GM23338 (cell line): ENCODE data around the gene CCDC181. TPM values are rescaled to one million over a fixed set of nuclear protein-coding genes. Genes with fewer than 3 reads are reported as not detected.

Source experiments
- ATAC-seq: fragments of 200-7000 bp; cut with Tn5 transposase; 3 replicates; pipeline ENCODE4 v1.9.1; 2020
- DNase-seq: peaks from one replicate; pipeline ENCODE4 v3.0.0-alpha.2; 2015; ENCODE audit warnings: low spot score
- H2AFZ ChIP-seq: fragments of 200-600 bp; sonication (generic); 2 replicates; pipeline ENCODE4 v1.8.0; 2016; ENCODE audit warnings: antibody characterized with exemption, mild to moderate bottlenecking, moderate library complexity
- H3F3A ChIP-seq: fragments of 200-600 bp; sonication (generic); replicated peaks from 2 replicates; pipeline ENCODE4 v1.8.0; 2017; ENCODE audit warnings: antibody characterized with exemption, mixed run types, low read depth
- H3K27ac ChIP-seq: fragments of 200-600 bp; sonication (generic); 2 replicates; pipeline ENCODE4 v1.6.1; 2016; ENCODE audit warnings: low read depth
- H3K27me3 ChIP-seq: fragments of 200-600 bp; sonication (generic); 2 replicates; pipeline ENCODE4 v1.8.0; 2016; ENCODE audit warnings: mild to moderate bottlenecking, mixed run types, moderate library complexity; ENCODE audit not compliant: insufficient read depth
- H3K36me3 ChIP-seq: fragments of 200-600 bp; sonication (generic); 2 replicates; pipeline ENCODE4 v1.8.0; 2016; ENCODE audit warnings: mild to moderate bottlenecking; ENCODE audit not compliant: insufficient read depth
- H3K4me1 ChIP-seq: fragments of 200-600 bp; sonication (generic); 2 replicates; pipeline ENCODE4 v1.8.0; 2016; ENCODE audit warnings: mild to moderate bottlenecking, moderate library complexity; ENCODE audit not compliant: insufficient read depth
- H3K4me2 ChIP-seq: fragments of 200-600 bp; sonication (generic); 2 replicates; pipeline ENCODE4 v1.7.1; 2017; ENCODE audit warnings: mixed run types
- H3K4me3 ChIP-seq: fragments of 200-600 bp; sonication (generic); 2 replicates; pipeline ENCODE4 v1.6.1; 2016; ENCODE audit warnings: mixed run types
- H3K79me2 ChIP-seq: fragments of 200-600 bp; sonication (generic); replicated peaks from 2 replicates; pipeline ENCODE4 v1.8.0; 2017; ENCODE audit warnings: mild to moderate bottlenecking; ENCODE audit not compliant: insufficient read depth
- H3K9me2 ChIP-seq: fragments of 200-600 bp; sonication (generic); 2 replicates; pipeline ENCODE4 v1.8.0; 2017; ENCODE audit not compliant: insufficient read depth
- H4K20me1 ChIP-seq: fragments of 200-600 bp; sonication (generic); replicated peaks from 2 replicates; pipeline ENCODE4 v1.8.0; 2017; ENCODE audit warnings: mild to moderate bottlenecking; ENCODE audit not compliant: insufficient read depth
- H3K27ac Mint-ChIP-seq: 2 replicates; pipeline ENCODE4 v1.8.0; 2020; ENCODE audit warnings: inconsistent platforms, mild to moderate bottlenecking, moderate library complexity, mixed read lengths
- H3K27me3 Mint-ChIP-seq: 3 replicates; pipeline ENCODE4 v1.8.0; 2022; ENCODE audit warnings: low read depth, mild to moderate bottlenecking, moderate library complexity, mixed read lengths, inconsistent platforms; ENCODE audit not compliant: insufficient read depth, poor library complexity
- H3K36me3 Mint-ChIP-seq: 3 replicates; pipeline ENCODE4 v1.8.0; 2021; ENCODE audit warnings: low read depth, mild to moderate bottlenecking, inconsistent platforms, moderate library complexity, mixed read lengths
- H3K4me1 Mint-ChIP-seq: 3 replicates; pipeline ENCODE4 v1.8.0; 2020; ENCODE audit warnings: mild to moderate bottlenecking, inconsistent platforms, mixed read lengths
- H3K4me3 Mint-ChIP-seq: 3 replicates; pipeline ENCODE4 v1.8.0; 2021; ENCODE audit warnings: moderate library complexity, mild to moderate bottlenecking, inconsistent platforms, mixed read lengths
- H3K9me3 Mint-ChIP-seq: 3 replicates; pipeline ENCODE4 v1.8.0; 2020; ENCODE audit warnings: moderate library complexity, mild to moderate bottlenecking, inconsistent platforms, mixed read lengths
- CREB1 ChIP-seq: fragments of 250-450 bp; sonication (Bioruptor Pico); IDR thresholded peaks from 2 replicates; pipeline ENCODE4 v1.5.0; 2020; ENCODE audit warnings: low read depth, mild to moderate bottlenecking, moderate library complexity
- EZH2 ChIP-seq: fragments of 200-600 bp; sonication (generic); IDR thresholded peaks from one replicate; pipeline ENCODE4 v1.8.0; 2017; ENCODE audit warnings: antibody characterized with exemption, mild to moderate bottlenecking, low read depth; ENCODE audit not compliant: unreplicated experiment
- EZH2phosphoT487 ChIP-seq: fragments of 200-600 bp; sonication (generic); IDR thresholded peaks from one replicate; pipeline ENCODE4 v1.8.1; 2018; ENCODE audit warnings: antibody characterized with exemption; ENCODE audit not compliant: unreplicated experiment
- JUNB ChIP-seq: IDR thresholded peaks from one replicate; pipeline ENCODE4 v1.6.1; 2016; ENCODE audit warnings: antibody characterized with exemption; ENCODE audit not compliant: unreplicated experiment
- NANOG ChIP-seq: IDR thresholded peaks from 2 replicates; pipeline ENCODE4 v1.6.1; 2016; ENCODE audit warnings: antibody characterized with exemption, borderline replicate concordance
- POLR2AphosphoS5 ChIP-seq: IDR thresholded peaks from 2 replicates; pipeline ENCODE4 v1.6.1; 2016; ENCODE audit warnings: antibody characterized with exemption, low read depth
- STAT1 ChIP-seq: IDR thresholded peaks from one replicate; pipeline ENCODE4 v1.6.1; 2016; ENCODE audit warnings: antibody characterized with exemption; ENCODE audit not compliant: unreplicated experiment
- ZNF114 ChIP-seq: fragments of 250-450 bp; sonication (Bioruptor Pico); IDR thresholded peaks from 2 replicates; pipeline ENCODE4 v1.5.0; 2020; ENCODE audit warnings: mild to moderate bottlenecking, moderate library complexity
- ZNF331 ChIP-seq: fragments of 250-450 bp; sonication (Bioruptor Pico); IDR thresholded peaks from 2 replicates; pipeline ENCODE4 v1.5.0; 2020; ENCODE audit warnings: low read depth, mild to moderate bottlenecking, moderate library complexity
- polyA plus RNA-seq: library from polyadenylated mRNA; unstranded; fragments of >200 nt; fragmentation: Nextera tagmentation; extraction: Ambion mirVana; gene quantifications from 2 replicates; pipeline ENCODE4 v1.2.1, GENCODE V29; 2016
- total RNA-seq: library from RNA; depleted of rRNA; stranded (reverse); fragments of >200 nt; shearing (Covaris generic); gene quantifications from 2 replicates; pipeline ENCODE4 v1.2.3, GENCODE V29; 2014
- TF ChIP-seq, protein P1 (sequence below), 2 experiments: fragments of 200-600 bp in 1 of 2; sonication (generic) in 1 of 2; conservative IDR thresholded peaks; 2 replicates each; pipeline versions ENCODE4 v1.5.1 to v1.6.1; 2016 to 2017; ENCODE audit warnings: antibody characterized with exemption in 2 of 2, low read depth in 2 of 2, mild to moderate bottlenecking in 2 of 2, moderate library complexity in 1 of 2
- TF ChIP-seq, protein P2 (sequence below): IDR thresholded peaks from 2 replicates; pipeline ENCODE4 v1.6.1; 2016; ENCODE audit warnings: antibody characterized with exemption
- TF ChIP-seq, protein P3 (sequence below): fragments of 250-450 bp; sonication (Bioruptor Pico); IDR thresholded peaks from 2 replicates; pipeline ENCODE4 v1.5.0; 2020; ENCODE audit warnings: mild to moderate bottlenecking, moderate library complexity
- TF ChIP-seq, protein P4 (sequence below): IDR thresholded peaks from one replicate; pipeline ENCODE4 v1.6.1; 2018; ENCODE audit warnings: antibody characterized with exemption; ENCODE audit not compliant: unreplicated experiment

Gene CCDC181
- total and polyA plus RNA-seq, 2 experiments from 2014 or later, result 3.4 to 9.0 TPM

DNA sequence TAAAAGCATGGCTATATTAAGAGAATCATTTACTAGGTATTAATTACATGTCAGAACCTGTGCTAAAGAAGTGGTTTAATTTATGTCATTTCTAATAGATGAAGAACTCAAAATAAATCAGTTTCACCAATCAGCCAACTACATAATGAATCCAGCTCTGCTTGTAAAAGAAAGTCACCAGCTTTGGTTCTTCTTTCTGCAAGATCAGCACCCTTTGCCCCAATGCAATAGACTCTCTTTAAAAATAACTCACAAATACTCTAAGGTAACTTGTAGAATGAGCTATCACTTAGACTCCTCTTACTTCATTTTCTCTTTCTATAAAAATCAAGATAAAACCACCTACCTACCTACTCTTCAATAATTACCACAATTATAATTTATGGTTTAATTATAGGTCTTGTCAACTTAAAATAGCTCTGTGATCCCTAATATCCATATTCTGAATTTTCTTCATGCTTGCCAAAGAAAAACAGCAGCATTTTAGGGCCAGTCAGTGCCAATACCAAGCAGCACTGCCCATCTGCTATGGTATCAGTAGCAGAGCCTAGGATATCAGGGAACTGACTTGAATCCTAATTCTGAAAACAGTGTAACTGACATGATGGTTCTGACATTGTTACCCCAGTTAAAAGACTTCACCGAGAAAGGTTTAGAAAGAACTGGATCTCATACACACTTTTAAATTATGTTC lies 47.2 kb upstream of the CCDC181 start:
- no peak for ATAC-seq
- H3K79me2 ChIP-seq, result peaks cover 37% of the 10 kb centered on the region
- H3K4me3 Mint-ChIP-seq, result no peak overlapping the region

More for the DNA sequence above, 47.2 kb upstream of the CCDC181 start:
- Mint-ChIP-seq H3K27ac (no peak overlapping the region), H3K4me1 (peaks cover 8% of the 10 kb centered on the region), H3K36me3 (peaks cover 13% of the 10 kb centered on the region), H3K9me3 (no peaks in the 10 kb centered on the region), H3K27me3 (peaks cover 2% of the 10 kb centered on the region)
- Histone ChIP-seq H3K4me2 (no peak overlapping the region), H3K36me3 (peaks cover 3% of the 10 kb centered on the region), H3K9me2 (no peaks in the 10 kb centered on the region), H3K4me1 (peaks cover 9% of the 10 kb centered on the region), H3K27ac (no peak overlapping the region), H4K20me1 (peaks cover 7% of the 10 kb centered on the region; the same call in 1 of the 2 replicates), H3K4me3 (no peak overlapping the region), H3K27me3 (no peaks in the 10 kb centered on the region), H2AFZ (no peak overlapping the region), H3F3A (no peaks in the 10 kb centered on the region)
- TF ChIP-seq, protein P1, sequence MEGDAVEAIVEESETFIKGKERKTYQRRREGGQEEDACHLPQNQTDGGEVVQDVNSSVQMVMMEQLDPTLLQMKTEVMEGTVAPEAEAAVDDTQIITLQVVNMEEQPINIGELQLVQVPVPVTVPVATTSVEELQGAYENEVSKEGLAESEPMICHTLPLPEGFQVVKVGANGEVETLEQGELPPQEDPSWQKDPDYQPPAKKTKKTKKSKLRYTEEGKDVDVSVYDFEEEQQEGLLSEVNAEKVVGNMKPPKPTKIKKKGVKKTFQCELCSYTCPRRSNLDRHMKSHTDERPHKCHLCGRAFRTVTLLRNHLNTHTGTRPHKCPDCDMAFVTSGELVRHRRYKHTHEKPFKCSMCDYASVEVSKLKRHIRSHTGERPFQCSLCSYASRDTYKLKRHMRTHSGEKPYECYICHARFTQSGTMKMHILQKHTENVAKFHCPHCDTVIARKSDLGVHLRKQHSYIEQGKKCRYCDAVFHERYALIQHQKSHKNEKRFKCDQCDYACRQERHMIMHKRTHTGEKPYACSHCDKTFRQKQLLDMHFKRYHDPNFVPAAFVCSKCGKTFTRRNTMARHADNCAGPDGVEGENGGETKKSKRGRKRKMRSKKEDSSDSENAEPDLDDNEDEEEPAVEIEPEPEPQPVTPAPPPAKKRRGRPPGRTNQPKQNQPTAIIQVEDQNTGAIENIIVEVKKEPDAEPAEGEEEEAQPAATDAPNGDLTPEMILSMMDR (conservative IDR thresholded peaks at IDR 0.05; ENCODE audit: low read depth in 2 of 2), result no peak
- TF ChIP-seq NANOG, result no peak
- TF ChIP-seq JUNB, result no peak
- no peak for TF ChIP-seq ZNF114 (CRISPR knock-in tag)
- no peak for TF ChIP-seq ZNF331 (CRISPR knock-in tag)
- no peak for TF ChIP-seq EZH2
- no peak for TF ChIP-seq CREB1 (CRISPR knock-in tag)
- TF ChIP-seq, protein P2, sequence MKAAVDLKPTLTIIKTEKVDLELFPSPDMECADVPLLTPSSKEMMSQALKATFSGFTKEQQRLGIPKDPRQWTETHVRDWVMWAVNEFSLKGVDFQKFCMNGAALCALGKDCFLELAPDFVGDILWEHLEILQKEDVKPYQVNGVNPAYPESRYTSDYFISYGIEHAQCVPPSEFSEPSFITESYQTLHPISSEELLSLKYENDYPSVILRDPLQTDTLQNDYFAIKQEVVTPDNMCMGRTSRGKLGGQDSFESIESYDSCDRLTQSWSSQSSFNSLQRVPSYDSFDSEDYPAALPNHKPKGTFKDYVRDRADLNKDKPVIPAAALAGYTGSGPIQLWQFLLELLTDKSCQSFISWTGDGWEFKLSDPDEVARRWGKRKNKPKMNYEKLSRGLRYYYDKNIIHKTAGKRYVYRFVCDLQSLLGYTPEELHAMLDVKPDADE, result no peak
- TF ChIP-seq, protein P3, sequence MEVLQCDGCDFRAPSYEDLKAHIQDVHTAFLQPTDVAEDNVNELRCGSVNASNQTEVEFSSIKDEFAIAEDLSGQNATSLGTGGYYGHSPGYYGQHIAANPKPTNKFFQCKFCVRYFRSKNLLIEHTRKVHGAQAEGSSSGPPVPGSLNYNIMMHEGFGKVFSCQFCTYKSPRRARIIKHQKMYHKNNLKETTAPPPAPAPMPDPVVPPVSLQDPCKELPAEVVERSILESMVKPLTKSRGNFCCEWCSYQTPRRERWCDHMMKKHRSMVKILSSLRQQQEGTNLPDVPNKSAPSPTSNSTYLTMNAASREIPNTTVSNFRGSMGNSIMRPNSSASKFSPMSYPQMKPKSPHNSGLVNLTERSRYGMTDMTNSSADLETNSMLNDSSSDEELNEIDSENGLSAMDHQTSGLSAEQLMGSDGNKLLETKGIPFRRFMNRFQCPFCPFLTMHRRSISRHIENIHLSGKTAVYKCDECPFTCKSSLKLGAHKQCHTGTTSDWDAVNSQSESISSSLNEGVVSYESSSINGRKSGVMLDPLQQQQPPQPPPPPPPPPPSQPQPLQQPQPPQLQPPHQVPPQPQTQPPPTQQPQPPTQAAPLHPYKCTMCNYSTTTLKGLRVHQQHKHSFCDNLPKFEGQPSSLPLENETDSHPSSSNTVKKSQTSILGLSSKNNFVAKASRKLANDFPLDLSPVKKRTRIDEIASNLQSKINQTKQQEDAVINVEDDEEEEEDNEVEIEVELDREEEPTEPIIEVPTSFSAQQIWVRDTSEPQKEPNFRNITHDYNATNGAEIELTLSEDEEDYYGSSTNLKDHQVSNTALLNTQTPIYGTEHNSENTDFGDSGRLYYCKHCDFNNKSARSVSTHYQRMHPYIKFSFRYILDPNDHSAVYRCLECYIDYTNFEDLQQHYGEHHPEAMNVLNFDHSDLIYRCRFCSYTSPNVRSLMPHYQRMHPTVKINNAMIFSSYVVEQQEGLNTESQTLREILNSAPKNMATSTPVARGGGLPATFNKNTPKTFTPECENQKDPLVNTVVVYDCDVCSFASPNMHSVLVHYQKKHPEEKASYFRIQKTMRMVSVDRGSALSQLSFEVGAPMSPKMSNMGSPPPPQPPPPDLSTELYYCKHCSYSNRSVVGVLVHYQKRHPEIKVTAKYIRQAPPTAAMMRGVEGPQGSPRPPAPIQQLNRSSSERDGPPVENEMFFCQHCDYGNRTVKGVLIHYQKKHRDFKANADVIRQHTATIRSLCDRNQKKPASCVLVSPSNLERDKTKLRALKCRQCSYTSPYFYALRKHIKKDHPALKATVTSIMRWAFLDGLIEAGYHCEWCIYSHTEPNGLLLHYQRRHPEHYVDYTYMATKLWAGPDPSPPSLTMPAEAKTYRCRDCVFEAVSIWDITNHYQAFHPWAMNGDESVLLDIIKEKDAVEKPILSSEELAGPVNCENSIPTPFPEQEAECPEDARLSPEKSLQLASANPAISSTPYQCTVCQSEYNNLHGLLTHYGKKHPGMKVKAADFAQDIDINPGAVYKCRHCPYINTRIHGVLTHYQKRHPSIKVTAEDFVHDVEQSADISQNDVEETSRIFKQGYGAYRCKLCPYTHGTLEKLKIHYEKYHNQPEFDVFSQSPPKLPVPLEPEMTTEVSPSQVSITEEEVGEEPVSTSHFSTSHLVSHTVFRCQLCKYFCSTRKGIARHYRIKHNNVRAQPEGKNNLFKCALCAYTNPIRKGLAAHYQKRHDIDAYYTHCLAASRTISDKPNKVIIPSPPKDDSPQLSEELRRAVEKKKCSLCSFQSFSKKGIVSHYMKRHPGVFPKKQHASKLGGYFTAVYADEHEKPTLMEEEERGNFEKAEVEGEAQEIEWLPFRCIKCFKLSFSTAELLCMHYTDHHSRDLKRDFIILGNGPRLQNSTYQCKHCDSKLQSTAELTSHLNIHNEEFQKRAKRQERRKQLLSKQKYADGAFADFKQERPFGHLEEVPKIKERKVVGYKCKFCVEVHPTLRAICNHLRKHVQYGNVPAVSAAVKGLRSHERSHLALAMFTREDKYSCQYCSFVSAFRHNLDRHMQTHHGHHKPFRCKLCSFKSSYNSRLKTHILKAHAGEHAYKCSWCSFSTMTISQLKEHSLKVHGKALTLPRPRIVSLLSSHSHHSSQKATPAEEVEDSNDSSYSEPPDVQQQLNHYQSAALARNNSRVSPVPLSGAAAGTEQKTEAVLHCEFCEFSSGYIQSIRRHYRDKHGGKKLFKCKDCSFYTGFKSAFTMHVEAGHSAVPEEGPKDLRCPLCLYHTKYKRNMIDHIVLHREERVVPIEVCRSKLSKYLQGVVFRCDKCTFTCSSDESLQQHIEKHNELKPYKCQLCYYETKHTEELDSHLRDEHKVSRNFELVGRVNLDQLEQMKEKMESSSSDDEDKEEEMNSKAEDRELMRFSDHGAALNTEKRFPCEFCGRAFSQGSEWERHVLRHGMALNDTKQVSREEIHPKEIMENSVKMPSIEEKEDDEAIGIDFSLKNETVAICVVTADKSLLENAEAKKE (CRISPR knock-in tag), result no peak
- no peak for TF ChIP-seq EZH2phosphoT487
- TF ChIP-seq, protein P4, sequence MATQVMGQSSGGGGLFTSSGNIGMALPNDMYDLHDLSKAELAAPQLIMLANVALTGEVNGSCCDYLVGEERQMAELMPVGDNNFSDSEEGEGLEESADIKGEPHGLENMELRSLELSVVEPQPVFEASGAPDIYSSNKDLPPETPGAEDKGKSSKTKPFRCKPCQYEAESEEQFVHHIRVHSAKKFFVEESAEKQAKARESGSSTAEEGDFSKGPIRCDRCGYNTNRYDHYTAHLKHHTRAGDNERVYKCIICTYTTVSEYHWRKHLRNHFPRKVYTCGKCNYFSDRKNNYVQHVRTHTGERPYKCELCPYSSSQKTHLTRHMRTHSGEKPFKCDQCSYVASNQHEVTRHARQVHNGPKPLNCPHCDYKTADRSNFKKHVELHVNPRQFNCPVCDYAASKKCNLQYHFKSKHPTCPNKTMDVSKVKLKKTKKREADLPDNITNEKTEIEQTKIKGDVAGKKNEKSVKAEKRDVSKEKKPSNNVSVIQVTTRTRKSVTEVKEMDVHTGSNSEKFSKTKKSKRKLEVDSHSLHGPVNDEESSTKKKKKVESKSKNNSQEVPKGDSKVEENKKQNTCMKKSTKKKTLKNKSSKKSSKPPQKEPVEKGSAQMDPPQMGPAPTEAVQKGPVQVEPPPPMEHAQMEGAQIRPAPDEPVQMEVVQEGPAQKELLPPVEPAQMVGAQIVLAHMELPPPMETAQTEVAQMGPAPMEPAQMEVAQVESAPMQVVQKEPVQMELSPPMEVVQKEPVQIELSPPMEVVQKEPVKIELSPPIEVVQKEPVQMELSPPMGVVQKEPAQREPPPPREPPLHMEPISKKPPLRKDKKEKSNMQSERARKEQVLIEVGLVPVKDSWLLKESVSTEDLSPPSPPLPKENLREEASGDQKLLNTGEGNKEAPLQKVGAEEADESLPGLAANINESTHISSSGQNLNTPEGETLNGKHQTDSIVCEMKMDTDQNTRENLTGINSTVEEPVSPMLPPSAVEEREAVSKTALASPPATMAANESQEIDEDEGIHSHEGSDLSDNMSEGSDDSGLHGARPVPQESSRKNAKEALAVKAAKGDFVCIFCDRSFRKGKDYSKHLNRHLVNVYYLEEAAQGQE, result no peak
- TF ChIP-seq STAT1, result no peak
- no peak for TF ChIP-seq POLR2AphosphoS5
- DNase-seq, result no peak
